ENCODE measurements around the gene ZNF333.

- TF ChIP-seq EZH2 (IDR thresholded peaks at IDR 0.05) (no peak), POLR2AphosphoS5 (IDR thresholded peaks at IDR 0.05; ENCODE audit: borderline replicate concordance, low read depth, low read length) (no peak)
These were observed 14.0 kb downstream of the ZNF333 start for GRCh38 chr19:14703833-14704232.
